Prostate gland (tissue), 2 donors: ENCODE measurements around the gene CLSTN3.

Source experiments
- CTCF ChIP-seq, 4 experiments: fragments of 200-600 bp in 2 of 4; fragments of 450-650 bp in 2 of 4; sonication (generic) in 2 of 4; IDR thresholded peaks; 1 replicate in 3 of 4; 2 replicates in 1 of 4; pipeline ENCODE4 v1.5.1; 2016 to 2019; ENCODE audit warnings: antibody characterized with exemption in 4 of 4, mild to moderate bottlenecking in 2 of 4, moderate library complexity in 2 of 4
- POLR2A ChIP-seq: fragments of 450-650 bp; IDR thresholded peaks from one replicate; pipeline ENCODE4 v1.6.1; 2016; ENCODE audit warnings: antibody characterized with exemption, mild to moderate bottlenecking

- TF ChIP-seq POLR2A = no peak
- TF ChIP-seq CTCF (IDR thresholded peaks at IDR 0.05) = no peak
Measured at GRCh38 chr12:7203109-7203508, 72.9 kb downstream of the CLSTN3 start.
